Neural cell (in vitro differentiated cells): ENCODE results near the gene TMEM80. TPM values are rescaled to one million over a fixed set of nuclear protein-coding genes. Genes with fewer than 3 reads are reported as not detected.

ENCODE experiments used
- H2AFZ ChIP-seq: fragments of 200-600, 300-800 bp; sonication (generic), shearing (Covaris generic); 2 replicates; pipeline ENCODE4 v1.6.0; 2014; ENCODE audit warnings: low read depth, mild to moderate bottlenecking, antibody characterized with exemption, low read length, moderate library complexity
- H3F3A ChIP-seq: fragments of 200-600 bp; shearing (Covaris generic); 2 replicates; pipeline ENCODE4 v1.6.1; 2016; ENCODE audit warnings: mild to moderate bottlenecking, moderate library complexity, mixed read lengths, antibody characterized with exemption, low read length; ENCODE audit not compliant: insufficient read depth, poor library complexity, severe bottlenecking
- H3K27ac ChIP-seq: fragments of 200-600, 300-800 bp; sonication (generic), shearing (Covaris generic); 2 replicates; pipeline ENCODE4 v1.5.1; 2014; ENCODE audit warnings: mild to moderate bottlenecking, low read length, moderate library complexity
- H3K27me3 ChIP-seq: fragments of 300-800, 200-600 bp; sonication (generic), shearing (Covaris generic); 2 replicates; pipeline ENCODE4 v1.6.0; 2014; ENCODE audit warnings: mild to moderate bottlenecking, low read depth, low read length, moderate library complexity; ENCODE audit not compliant: insufficient read depth
- H3K36me3 ChIP-seq: fragments of 300-800, 200-600 bp; sonication (generic), shearing (Covaris generic); 2 replicates; pipeline ENCODE4 v1.5.1; 2014; ENCODE audit warnings: mild to moderate bottlenecking, antibody characterized with exemption, low read length, moderate library complexity; ENCODE audit not compliant: insufficient read depth
- H3K4me2 ChIP-seq: fragments of 300-800, 200-600 bp; sonication (generic), shearing (Covaris generic); 2 replicates; pipeline ENCODE4 v1.6.0; 2014; ENCODE audit warnings: mild to moderate bottlenecking, low read length
- H3K4me3 ChIP-seq: fragments of 300-800, 200-600 bp; sonication (generic), shearing (Covaris generic); 2 replicates; pipeline ENCODE4 v1.5.1; 2014; ENCODE audit warnings: mild to moderate bottlenecking, low read length, moderate library complexity
- H3K79me2 ChIP-seq: fragments of 200-600 bp; shearing (Covaris generic); replicated peaks from 2 replicates; pipeline ENCODE4 v1.6.0; 2014; ENCODE audit warnings: mild to moderate bottlenecking, low read length, moderate library complexity; ENCODE audit not compliant: insufficient read depth
- H3K9ac ChIP-seq: fragments of 300-800, 200-600 bp; sonication (generic), shearing (Covaris generic); 2 replicates; pipeline ENCODE4 v1.6.1; 2016; ENCODE audit warnings: mild to moderate bottlenecking, low read length, mixed read lengths
- H3K9me2 ChIP-seq: fragments of 200-600 bp; shearing (Covaris generic); 2 replicates; pipeline ENCODE4 v1.6.1; 2016; ENCODE audit warnings: mild to moderate bottlenecking, low read length, mixed read lengths; ENCODE audit not compliant: insufficient read depth
- H3K9me3 ChIP-seq: fragments of 200-600, 300-800 bp; sonication (generic), shearing (Covaris generic); 2 replicates; pipeline ENCODE4 v1.6.1; 2016; ENCODE audit warnings: mild to moderate bottlenecking, mixed run types, low read length, moderate library complexity, mixed read lengths
- H4K20me1 ChIP-seq: fragments of 200-600 bp; shearing (Covaris generic); 2 replicates; pipeline ENCODE4 v1.6.1; 2016; ENCODE audit warnings: mild to moderate bottlenecking, mixed run types; ENCODE audit not compliant: insufficient read depth
- EP300 ChIP-seq: fragments of 450-650 bp; conservative IDR thresholded peaks from 2 replicates; pipeline ENCODE4 v1.6.1; 2014; ENCODE audit warnings: antibody characterized with exemption, mild to moderate bottlenecking, moderate library complexity; ENCODE audit not compliant: poor library complexity, severe bottlenecking
- EZH2 ChIP-seq: fragments of 200-600, 300-800 bp; shearing (Covaris generic), sonication (generic); IDR thresholded peaks from 2 replicates; pipeline ENCODE4 v1.6.1; 2014; ENCODE audit warnings: antibody characterized with exemption, low read length, borderline replicate concordance, mild to moderate bottlenecking; ENCODE audit not compliant: insufficient read depth, poor library complexity, severe bottlenecking
- MXI1 ChIP-seq: fragments of 450-650 bp; conservative IDR thresholded peaks from 2 replicates; pipeline ENCODE4 v1.6.1; 2014; ENCODE audit warnings: antibody characterized with exemption, mild to moderate bottlenecking; ENCODE audit not compliant: poor library complexity, severe bottlenecking
- POLR2AphosphoS5 ChIP-seq: IDR thresholded peaks from 2 replicates; pipeline ENCODE4 v1.6.1; 2012
- RAD21 ChIP-seq: fragments of 450-650 bp; conservative IDR thresholded peaks from 2 replicates; pipeline ENCODE4 v1.6.1; 2014; ENCODE audit warnings: antibody characterized with exemption, mild to moderate bottlenecking, moderate library complexity
- SMC3 ChIP-seq: fragments of 450-650 bp; conservative IDR thresholded peaks from 2 replicates; pipeline ENCODE4 v1.6.1; 2014; ENCODE audit warnings: antibody characterized with exemption, mild to moderate bottlenecking, moderate library complexity; ENCODE audit not compliant: poor library complexity
- TAF1 ChIP-seq: IDR thresholded peaks from 2 replicates; pipeline ENCODE4 v1.6.1; 2012; ENCODE audit warnings: low read depth
- polyA plus RNA-seq: library from polyadenylated mRNA; depleted of rRNA; stranded (reverse); fragments of >200 nt; gene quantifications from 2 replicates; pipeline ENCODE4 v1.2.3, GENCODE V29; 2014
- TF ChIP-seq, protein P1 (sequence below): fragments of 450-650 bp; IDR thresholded peaks from 2 replicates; pipeline ENCODE4 v1.5.1; 2014; ENCODE audit warnings: antibody characterized with exemption, mild to moderate bottlenecking, moderate library complexity; ENCODE audit not compliant: poor library complexity, severe bottlenecking
- TF ChIP-seq, protein P2 (sequence below): IDR thresholded peaks from 2 replicates; pipeline ENCODE4 v1.6.1; 2012; ENCODE audit warnings: borderline replicate concordance

The TMEM80 gene
- polyA plus RNA-seq, 1 donor from 2014 or later: 23.1 TPM

DNA sequence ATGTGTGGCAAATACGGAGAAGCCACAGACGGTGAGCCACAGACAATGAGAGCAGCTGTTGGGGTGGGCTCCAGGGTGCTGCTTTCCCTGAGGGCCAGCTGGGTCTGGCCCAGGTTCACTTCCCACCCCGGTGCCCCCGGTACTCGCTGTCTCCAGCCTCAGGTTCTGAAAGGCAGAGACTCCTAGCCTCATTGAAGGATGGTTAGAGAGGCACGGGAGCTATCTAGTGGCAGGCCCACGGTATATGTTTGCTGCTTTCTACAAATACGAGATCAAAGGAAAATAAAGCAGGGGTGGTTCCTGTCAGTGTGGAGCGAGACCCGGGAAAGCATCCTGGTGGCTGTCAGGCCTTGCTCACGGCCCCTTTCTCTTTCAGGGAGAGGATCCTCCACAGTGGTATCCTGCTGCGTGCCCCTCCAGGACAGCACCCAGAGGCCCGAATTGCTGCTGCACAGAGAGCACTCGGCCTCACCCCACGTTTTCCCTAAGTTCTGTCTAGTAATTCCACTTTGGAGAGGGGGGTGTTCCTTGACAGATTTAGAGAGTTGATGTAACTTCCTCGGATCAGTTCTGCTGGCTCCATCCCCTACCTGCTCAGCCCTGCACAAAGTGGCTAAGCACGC is 3.0 kb downstream of the TMEM80 start:
- Histone ChIP-seq H3K9me2 (no peaks in the 10 kb centered on the region), H3K27me3 (no peaks in the 10 kb centered on the region), H3K9ac (no peak overlapping the region), H3K27ac (no peak overlapping the region), H3K79me2 (peaks cover 11% of the 10 kb centered on the region), H3K4me3 (no peak overlapping the region), H3K36me3 (no peaks in the 10 kb centered on the region), H2AFZ (no peak overlapping the region), H4K20me1 (no peaks in the 10 kb centered on the region), H3K4me2 (no peak overlapping the region), H3F3A (no peaks in the 10 kb centered on the region), H3K9me3 (no peaks in the 10 kb centered on the region)
- TF ChIP-seq EZH2: no peak
- TF ChIP-seq RAD21: no peak
- TF ChIP-seq, protein P1, sequence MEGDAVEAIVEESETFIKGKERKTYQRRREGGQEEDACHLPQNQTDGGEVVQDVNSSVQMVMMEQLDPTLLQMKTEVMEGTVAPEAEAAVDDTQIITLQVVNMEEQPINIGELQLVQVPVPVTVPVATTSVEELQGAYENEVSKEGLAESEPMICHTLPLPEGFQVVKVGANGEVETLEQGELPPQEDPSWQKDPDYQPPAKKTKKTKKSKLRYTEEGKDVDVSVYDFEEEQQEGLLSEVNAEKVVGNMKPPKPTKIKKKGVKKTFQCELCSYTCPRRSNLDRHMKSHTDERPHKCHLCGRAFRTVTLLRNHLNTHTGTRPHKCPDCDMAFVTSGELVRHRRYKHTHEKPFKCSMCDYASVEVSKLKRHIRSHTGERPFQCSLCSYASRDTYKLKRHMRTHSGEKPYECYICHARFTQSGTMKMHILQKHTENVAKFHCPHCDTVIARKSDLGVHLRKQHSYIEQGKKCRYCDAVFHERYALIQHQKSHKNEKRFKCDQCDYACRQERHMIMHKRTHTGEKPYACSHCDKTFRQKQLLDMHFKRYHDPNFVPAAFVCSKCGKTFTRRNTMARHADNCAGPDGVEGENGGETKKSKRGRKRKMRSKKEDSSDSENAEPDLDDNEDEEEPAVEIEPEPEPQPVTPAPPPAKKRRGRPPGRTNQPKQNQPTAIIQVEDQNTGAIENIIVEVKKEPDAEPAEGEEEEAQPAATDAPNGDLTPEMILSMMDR: no peak
- no peak for TF ChIP-seq MXI1
- TF ChIP-seq, protein P2, sequence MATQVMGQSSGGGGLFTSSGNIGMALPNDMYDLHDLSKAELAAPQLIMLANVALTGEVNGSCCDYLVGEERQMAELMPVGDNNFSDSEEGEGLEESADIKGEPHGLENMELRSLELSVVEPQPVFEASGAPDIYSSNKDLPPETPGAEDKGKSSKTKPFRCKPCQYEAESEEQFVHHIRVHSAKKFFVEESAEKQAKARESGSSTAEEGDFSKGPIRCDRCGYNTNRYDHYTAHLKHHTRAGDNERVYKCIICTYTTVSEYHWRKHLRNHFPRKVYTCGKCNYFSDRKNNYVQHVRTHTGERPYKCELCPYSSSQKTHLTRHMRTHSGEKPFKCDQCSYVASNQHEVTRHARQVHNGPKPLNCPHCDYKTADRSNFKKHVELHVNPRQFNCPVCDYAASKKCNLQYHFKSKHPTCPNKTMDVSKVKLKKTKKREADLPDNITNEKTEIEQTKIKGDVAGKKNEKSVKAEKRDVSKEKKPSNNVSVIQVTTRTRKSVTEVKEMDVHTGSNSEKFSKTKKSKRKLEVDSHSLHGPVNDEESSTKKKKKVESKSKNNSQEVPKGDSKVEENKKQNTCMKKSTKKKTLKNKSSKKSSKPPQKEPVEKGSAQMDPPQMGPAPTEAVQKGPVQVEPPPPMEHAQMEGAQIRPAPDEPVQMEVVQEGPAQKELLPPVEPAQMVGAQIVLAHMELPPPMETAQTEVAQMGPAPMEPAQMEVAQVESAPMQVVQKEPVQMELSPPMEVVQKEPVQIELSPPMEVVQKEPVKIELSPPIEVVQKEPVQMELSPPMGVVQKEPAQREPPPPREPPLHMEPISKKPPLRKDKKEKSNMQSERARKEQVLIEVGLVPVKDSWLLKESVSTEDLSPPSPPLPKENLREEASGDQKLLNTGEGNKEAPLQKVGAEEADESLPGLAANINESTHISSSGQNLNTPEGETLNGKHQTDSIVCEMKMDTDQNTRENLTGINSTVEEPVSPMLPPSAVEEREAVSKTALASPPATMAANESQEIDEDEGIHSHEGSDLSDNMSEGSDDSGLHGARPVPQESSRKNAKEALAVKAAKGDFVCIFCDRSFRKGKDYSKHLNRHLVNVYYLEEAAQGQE: no peak
- no peak for TF ChIP-seq POLR2AphosphoS5
- TF ChIP-seq EP300: no peak

DNA sequence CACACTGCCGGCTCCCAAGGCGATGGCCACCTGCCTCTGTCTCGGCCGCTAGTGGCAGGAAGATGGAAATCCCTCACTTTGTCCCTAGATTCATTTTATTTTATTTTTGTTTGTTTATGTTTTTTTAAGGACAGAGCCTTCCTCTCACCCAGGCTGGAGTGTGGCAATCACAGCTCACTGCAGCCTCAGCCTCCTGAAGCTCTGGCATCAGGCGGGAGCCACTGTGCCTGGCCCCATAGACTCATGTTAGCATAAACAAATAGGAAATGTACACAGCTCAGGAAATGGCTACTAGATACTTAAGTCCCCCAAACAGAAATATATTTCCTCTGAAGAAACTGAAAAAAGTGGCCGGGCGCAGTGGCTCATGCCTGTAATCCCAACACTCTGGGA is 3.5 kb downstream of the TMEM80 start:
- H3K9ac ChIP-seq: no peak overlapping the region
- no peaks in the 10 kb centered on the region for H3K9me3 ChIP-seq
- no peaks in the 10 kb centered on the region for H3K9me2 ChIP-seq
- peaks cover 6% of the 10 kb centered on the region for H3K79me2 ChIP-seq
- H3K4me3 ChIP-seq: no peak overlapping the region
- H3K36me3 ChIP-seq: no peaks in the 10 kb centered on the region
- TF ChIP-seq SMC3: no peak
- TF ChIP-seq POLR2AphosphoS5: no peak
- no peak for TF ChIP-seq EP300
- TF ChIP-seq, protein P1: no peak
- no peak for TF ChIP-seq RAD21
- no peak for TF ChIP-seq TAF1
- no peak for TF ChIP-seq MXI1
- no peak overlapping the region for H2AFZ ChIP-seq
- H4K20me1 ChIP-seq: no peaks in the 10 kb centered on the region
- H3K4me2 ChIP-seq: no peak overlapping the region
- no peak overlapping the region for H3K27ac ChIP-seq
- H3F3A ChIP-seq: no peaks in the 10 kb centered on the region
- H3K27me3 ChIP-seq: no peaks in the 10 kb centered on the region
